NCI-H226 (cell line): Measurements from ENCODE around the gene ARMC9.
"Not testable (repeated sequence)": the region's sequence is repeated elsewhere in the genome, so short reads cannot be mapped to it uniquely, and the experiment has no call there.

Source experiments
- DNase-seq: peaks from one replicate; pipeline ENCODE4 v3.0.0-alpha.2; 2015

ARMC9 gene

GRCh38 chr2:231245249-231246094 lies 47.0 kb downstream of the ARMC9 start:
- peak; percentile 83 for DNase-seq

GRCh38 chr2:231246171-231246842 lies 47.9 kb downstream of the ARMC9 start:
- DNase-seq, result no peak

GRCh38 chr2:231250146-231250545 lies 51.7 kb downstream of the ARMC9 start:
- DNase-seq, result peak; percentile 28

- no peak for DNase-seq
Measured at GRCh38 chr2:231250698-231251097, 52.3 kb downstream of the ARMC9 start.

GRCh38 chr2:231253292-231253691 lies 54.9 kb downstream of the ARMC9 start:
- DNase-seq, result not testable (repeated sequence)

GRCh38 chr2:231256494-231256893 lies 58.1 kb downstream of the ARMC9 start:
- no peak for DNase-seq

- no peak for DNase-seq
Measured at GRCh38 chr2:231257763-231258162, 59.3 kb downstream of the ARMC9 start.

GRCh38 chr2:231258701-231259100 lies 60.3 kb downstream of the ARMC9 start:
- no peak for DNase-seq

- DNase-seq, result no peak
Measured at GRCh38 chr2:231259104-231259503, 60.7 kb downstream of the ARMC9 start.

GRCh38 chr2:231260442-231261208 lies 62.2 kb downstream of the ARMC9 start:
- no peak for DNase-seq

- DNase-seq, result no peak
Measured at GRCh38 chr2:231263118-231263831, 64.8 kb downstream of the ARMC9 start.

GRCh38 chr2:231270221-231271114 lies 72.0 kb downstream of the ARMC9 start:
- DNase-seq, result no peak

GRCh38 chr2:231272991-231273390 lies 74.6 kb downstream of the ARMC9 start:
- no peak for DNase-seq

GRCh38 chr2:231276987-231277386 lies 78.6 kb downstream of the ARMC9 start:
- DNase-seq, result no peak

GRCh38 chr2:231277962-231278361 lies 79.5 kb downstream of the ARMC9 start:
- DNase-seq, result no peak

GRCh38 chr2:231278868-231279267 lies 80.4 kb downstream of the ARMC9 start:
- DNase-seq, result no peak

- DNase-seq, result no peak
Measured at GRCh38 chr2:231280846-231281245, 82.4 kb downstream of the ARMC9 start.

- DNase-seq, result no peak
Measured at GRCh38 chr2:231284296-231284695, 85.9 kb downstream of the ARMC9 start.

- no peak for DNase-seq
Measured at GRCh38 chr2:231286964-231287363, 88.5 kb downstream of the ARMC9 start.

- DNase-seq, result no peak
Measured at GRCh38 chr2:231287696-231288095, 89.3 kb downstream of the ARMC9 start.

- DNase-seq, result no peak
Measured at GRCh38 chr2:231288590-231288989, 90.2 kb downstream of the ARMC9 start.
